Chondrocyte (in vitro differentiated cells): ENCODE results near the gene BMP7. TPM values are rescaled to one million over a fixed set of nuclear protein-coding genes. Genes with fewer than 3 reads are reported as not detected.

Experiments used
- DNase-seq: peaks from one replicate; pipeline ENCODE4 v3.0.0; 2021; ENCODE audit warnings: mixed read lengths, low spot score
- H3K27ac Mint-ChIP-seq: one replicate; pipeline ENCODE4 v1.8.0; 2021; ENCODE audit warnings: mild to moderate bottlenecking, moderate library complexity, mixed read lengths; ENCODE audit not compliant: unreplicated experiment
- H3K27me3 Mint-ChIP-seq: 2 replicates; pipeline ENCODE4 v1.8.0; 2021; ENCODE audit warnings: low read depth, mixed read lengths
- H3K36me3 Mint-ChIP-seq: 2 replicates; pipeline ENCODE4 v1.8.0; 2021; ENCODE audit warnings: low read depth, mixed read lengths
- H3K4me1 Mint-ChIP-seq: 2 replicates; pipeline ENCODE4 v1.8.0; 2021; ENCODE audit warnings: low read depth, mild to moderate bottlenecking, mixed read lengths
- H3K4me3 Mint-ChIP-seq: one replicate; pipeline ENCODE4 v1.8.0; 2021; ENCODE audit warnings: mild to moderate bottlenecking, moderate library complexity, mixed read lengths; ENCODE audit not compliant: unreplicated experiment
- H3K9me3 Mint-ChIP-seq: 2 replicates; pipeline ENCODE4 v1.8.0; 2021; ENCODE audit warnings: low read depth, mixed read lengths
- total RNA-seq: library from RNA; stranded (reverse); gene quantifications from 3 replicates; pipeline ENCODE4 v1.2.1, GENCODE V29; 2021
- TF ChIP-seq, protein P1 (sequence below): fragments of 200-600 bp; sonication (generic); IDR thresholded peaks from 2 replicates; pipeline ENCODE4 v1.5.0; 2021; ENCODE audit warnings: antibody characterized with exemption, mild to moderate bottlenecking, moderate library complexity

BMP7 gene
- total RNA-seq, 1 donor from 2014 or later: not detected

DNA sequence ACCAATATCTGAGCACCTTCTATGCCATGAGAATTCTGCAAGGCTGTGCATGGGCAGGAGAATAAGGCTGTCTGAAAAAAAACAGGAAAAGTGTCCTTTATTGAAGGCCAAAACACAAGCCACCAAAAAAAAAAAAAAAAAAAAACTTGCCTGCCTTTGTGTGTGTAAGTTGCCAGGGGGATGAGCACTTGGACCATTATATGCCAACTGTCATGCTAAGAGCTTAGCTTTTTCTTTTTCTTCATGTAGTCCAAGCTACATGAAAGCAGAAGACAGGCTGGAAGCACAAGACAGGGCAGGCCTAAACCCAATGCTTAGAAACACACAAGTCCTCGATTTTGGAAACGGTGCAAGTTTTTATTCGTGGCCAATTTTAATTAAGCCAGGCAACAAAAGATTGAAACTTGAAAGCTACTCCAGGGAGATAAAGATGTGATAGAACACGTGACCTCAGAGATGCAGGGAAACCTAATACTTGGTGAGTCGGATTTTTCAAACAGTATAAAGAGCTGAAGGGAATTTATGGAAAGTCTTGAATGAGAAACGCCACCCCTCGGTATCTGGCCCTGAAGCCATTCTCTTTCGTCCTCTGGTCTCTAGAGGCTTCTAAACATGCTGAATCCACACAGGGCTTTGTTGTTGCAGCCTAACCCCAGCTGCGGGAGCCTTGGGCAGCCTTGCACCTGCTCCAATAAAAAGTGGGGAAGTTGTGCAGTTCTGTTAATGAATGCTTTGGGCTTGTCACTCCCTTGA lies 8.6 kb downstream of the BMP7 start:
- Mint-ChIP-seq H3K4me1 (peaks cover 3% of the 10 kb centered on the region), H3K27me3 (peaks cover 57% of the 10 kb centered on the region), H3K9me3 (no peaks in the 10 kb centered on the region), H3K27ac (no peak overlapping the region), H3K36me3 (no peaks in the 10 kb centered on the region), H3K4me3 (no peak overlapping the region)
- DNase-seq: no peak
- TF ChIP-seq, protein P1, sequence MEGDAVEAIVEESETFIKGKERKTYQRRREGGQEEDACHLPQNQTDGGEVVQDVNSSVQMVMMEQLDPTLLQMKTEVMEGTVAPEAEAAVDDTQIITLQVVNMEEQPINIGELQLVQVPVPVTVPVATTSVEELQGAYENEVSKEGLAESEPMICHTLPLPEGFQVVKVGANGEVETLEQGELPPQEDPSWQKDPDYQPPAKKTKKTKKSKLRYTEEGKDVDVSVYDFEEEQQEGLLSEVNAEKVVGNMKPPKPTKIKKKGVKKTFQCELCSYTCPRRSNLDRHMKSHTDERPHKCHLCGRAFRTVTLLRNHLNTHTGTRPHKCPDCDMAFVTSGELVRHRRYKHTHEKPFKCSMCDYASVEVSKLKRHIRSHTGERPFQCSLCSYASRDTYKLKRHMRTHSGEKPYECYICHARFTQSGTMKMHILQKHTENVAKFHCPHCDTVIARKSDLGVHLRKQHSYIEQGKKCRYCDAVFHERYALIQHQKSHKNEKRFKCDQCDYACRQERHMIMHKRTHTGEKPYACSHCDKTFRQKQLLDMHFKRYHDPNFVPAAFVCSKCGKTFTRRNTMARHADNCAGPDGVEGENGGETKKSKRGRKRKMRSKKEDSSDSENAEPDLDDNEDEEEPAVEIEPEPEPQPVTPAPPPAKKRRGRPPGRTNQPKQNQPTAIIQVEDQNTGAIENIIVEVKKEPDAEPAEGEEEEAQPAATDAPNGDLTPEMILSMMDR: no peak

DNA sequence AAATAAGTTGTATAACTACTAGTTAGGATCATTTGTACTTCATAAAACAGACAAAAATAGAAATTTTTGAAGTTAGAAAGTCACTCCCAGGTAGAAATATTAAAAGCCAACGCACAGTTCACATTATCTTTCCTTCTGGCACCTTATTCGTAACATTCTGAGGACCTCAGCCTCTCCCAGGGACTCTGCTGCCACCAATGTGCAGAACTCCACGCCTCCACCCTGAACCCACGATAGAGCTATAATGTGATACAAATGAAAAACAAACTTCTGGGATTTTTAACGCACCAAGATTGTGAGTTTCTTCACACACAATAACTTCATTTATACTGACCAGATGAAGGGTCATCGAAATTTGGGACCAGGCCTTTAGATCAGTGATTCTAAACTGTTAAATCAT lies 9.5 kb downstream of the BMP7 start:
- TF ChIP-seq, protein P1: no peak
- no peak for DNase-seq
- Mint-ChIP-seq H3K27ac (no peak overlapping the region), H3K9me3 (no peaks in the 10 kb centered on the region), H3K27me3 (peaks cover 47% of the 10 kb centered on the region), H3K4me1 (peaks cover 3% of the 10 kb centered on the region), H3K4me3 (no peak overlapping the region), H3K36me3 (no peaks in the 10 kb centered on the region)

DNA sequence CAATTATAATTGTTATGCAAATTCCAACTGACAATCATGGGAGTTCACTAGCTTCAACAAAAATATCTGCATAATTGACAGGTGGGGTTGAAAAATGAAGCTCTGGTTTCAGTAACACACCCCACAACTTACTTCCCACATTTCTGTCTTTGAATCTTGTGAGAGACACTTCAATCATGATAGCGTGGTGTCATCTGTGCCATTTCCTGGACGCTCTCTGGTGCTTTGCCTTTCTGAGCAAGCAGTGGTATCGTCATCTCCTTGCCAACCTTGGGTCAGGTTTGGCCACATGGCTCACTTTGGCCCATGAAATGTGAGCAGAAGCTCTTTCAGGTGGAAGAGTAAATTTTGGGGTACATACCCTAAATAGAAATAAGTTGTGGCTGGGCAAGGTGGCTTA lies 10.2 kb downstream of the BMP7 start:
- Mint-ChIP-seq H3K27ac (no peak overlapping the region), H3K9me3 (no peaks in the 10 kb centered on the region), H3K27me3 (peaks cover 41% of the 10 kb centered on the region), H3K4me3 (no peak overlapping the region), H3K36me3 (no peaks in the 10 kb centered on the region), H3K4me1 (peaks cover 7% of the 10 kb centered on the region)
- TF ChIP-seq, protein P1: no peak
- DNase-seq: no peak

DNA sequence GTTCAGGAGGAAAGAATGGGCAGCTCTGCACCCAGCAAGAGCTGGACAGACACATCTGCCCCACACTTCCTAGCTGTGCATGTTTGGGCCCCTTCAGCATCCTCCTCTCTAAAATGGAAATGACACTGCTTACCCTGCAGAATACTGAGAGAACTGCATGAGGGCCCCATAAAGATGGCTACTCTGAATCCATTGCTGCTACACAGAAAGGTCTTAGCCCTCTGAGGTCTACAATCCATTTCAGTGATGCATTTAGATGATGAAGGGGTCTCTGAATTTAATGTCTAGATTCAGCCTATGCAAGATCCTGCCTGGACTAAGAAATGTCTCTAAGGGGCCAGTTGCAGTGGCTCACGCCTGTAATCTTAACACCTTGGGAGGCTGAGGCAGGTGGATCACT lies 11.3 kb downstream of the BMP7 start:
- no peak for DNase-seq
- TF ChIP-seq, protein P1: no peak
- Mint-ChIP-seq H3K36me3 (no peaks in the 10 kb centered on the region), H3K4me1 (peaks cover 14% of the 10 kb centered on the region), H3K4me3 (no peak overlapping the region), H3K27me3 (peaks cover 31% of the 10 kb centered on the region), H3K9me3 (no peaks in the 10 kb centered on the region), H3K27ac (no peak overlapping the region)

DNA sequence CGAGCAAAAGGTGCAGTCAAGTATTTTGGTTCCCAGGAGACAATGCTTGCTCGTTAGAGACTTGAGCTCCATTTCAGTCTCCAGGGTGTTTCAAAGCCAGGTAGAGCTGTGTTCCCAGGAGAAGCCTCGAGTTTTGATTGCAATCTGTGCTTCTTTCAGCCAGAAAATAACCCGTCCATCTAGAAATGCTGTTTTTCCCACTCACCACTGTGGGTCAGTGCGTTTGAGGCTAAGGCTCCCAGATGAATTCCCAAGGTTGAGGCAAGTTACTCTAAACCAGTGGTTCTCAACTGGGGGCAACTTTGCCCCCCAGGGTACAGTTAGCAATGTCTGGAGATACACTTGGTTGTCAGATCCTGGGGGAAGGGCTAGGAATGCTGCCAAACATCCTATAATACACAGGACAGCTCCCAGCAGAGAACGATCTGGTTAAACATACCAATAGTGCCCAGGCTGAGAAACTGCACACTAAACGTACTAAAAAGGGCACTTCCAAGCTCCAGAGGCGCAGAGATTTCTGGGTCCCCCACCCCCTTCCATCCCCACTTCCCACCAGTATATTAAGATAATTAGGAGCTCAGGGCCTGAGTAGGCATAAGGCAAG lies 13.8 kb downstream of the BMP7 start:
- Mint-ChIP-seq H3K27ac (no peak overlapping the region), H3K4me3 (no peak overlapping the region), H3K9me3 (peaks cover 3% of the 10 kb centered on the region), H3K4me1 (peaks cover 11% of the 10 kb centered on the region), H3K36me3 (no peaks in the 10 kb centered on the region), H3K27me3 (peaks cover 9% of the 10 kb centered on the region)
- no peak for DNase-seq
- TF ChIP-seq, protein P1: no peak
